Caco-2 (cell line): Measurements from ENCODE around the gene PAK5. TPM values are rescaled to one million over a fixed set of nuclear protein-coding genes. Genes with fewer than 3 reads are reported as not detected.

ENCODE experiments used
- BruUV-seq: library from RNA; stranded (reverse); fragments of 400-500 nt; replicated peaks from 2 replicates; lab custom pipeline; 2021; lab: Mats Ljungman, UMichigan
- CTCF ChIA-PET: fragments of 300-600 bp; sonication (Branson Sonifier 250); formaldehyde crosslinking; loops from one replicate; lab custom pipeline; 2022; ENCODE audit warnings: antibody characterized with exemption; lab: Charles Lee
- POLR2A ChIA-PET: fragments of 300-600 bp; sonication (Branson Sonifier 250); formaldehyde crosslinking; loops from one replicate; lab custom pipeline; 2022; ENCODE audit warnings: antibody characterized with exemption; lab: Charles Lee
- DNase-seq, 2 experiments: peaks; one replicate each; pipeline versions ENCODE4 v3.0.0 to v3.0.0-alpha.2; 2020 to 2022
- H3K27me3 ChIP-seq: replicated peaks from 2 replicates; pipeline ENCODE4 v1.6.0; 2011; ENCODE audit warnings: low read length; ENCODE audit not compliant: control insufficient read depth, insufficient read depth
- H3K36me3 ChIP-seq: 2 replicates; pipeline ENCODE4 v1.5.1; 2011; ENCODE audit warnings: low read length; ENCODE audit not compliant: control insufficient read depth, insufficient read depth
- H3K4me1 ChIP-seq: fragments of 250-450 bp; sonication (Bioruptor Pico); 2 replicates; pipeline ENCODE4 v1.5.1; 2020; ENCODE audit warnings: mild to moderate bottlenecking
- H3K4me3 ChIP-seq: 2 replicates; pipeline ENCODE4 v1.5.1; 2011; ENCODE audit warnings: low read depth, mild to moderate bottlenecking, control low read depth, low read length
- H3K9me3 ChIP-seq: fragments of 250-450 bp; sonication (Bioruptor Pico); 2 replicates; pipeline ENCODE4 v1.5.1; 2020; ENCODE audit warnings: mild to moderate bottlenecking, moderate library complexity
- H3K27ac Mint-ChIP-seq: one replicate; pipeline ENCODE4 v1.8.0; 2022; ENCODE audit warnings: mixed read lengths; ENCODE audit not compliant: unreplicated experiment
- H3K27me3 Mint-ChIP-seq: one replicate; pipeline ENCODE4 v1.8.0; 2022; ENCODE audit warnings: mixed read lengths; ENCODE audit not compliant: insufficient read depth, unreplicated experiment
- H3K36me3 Mint-ChIP-seq: one replicate; pipeline ENCODE4 v1.8.0; 2022; ENCODE audit warnings: mild to moderate bottlenecking, mixed read lengths; ENCODE audit not compliant: insufficient read depth, unreplicated experiment
- H3K4me1 Mint-ChIP-seq: one replicate; pipeline ENCODE4 v1.8.0; 2022; ENCODE audit warnings: low read depth, mixed read lengths; ENCODE audit not compliant: unreplicated experiment
- H3K4me3 Mint-ChIP-seq: one replicate; pipeline ENCODE4 v1.8.0; 2022; ENCODE audit warnings: mild to moderate bottlenecking, moderate library complexity, mixed read lengths; ENCODE audit not compliant: unreplicated experiment
- H3K9me3 Mint-ChIP-seq: one replicate; pipeline ENCODE4 v1.8.0; 2022; ENCODE audit warnings: mixed read lengths; ENCODE audit not compliant: unreplicated experiment
- CTCF ChIP-seq, 2 experiments: fragments of 200-600 bp in 1 of 2; IDR thresholded peaks; 1 replicate in 1 of 2; 2 replicates in 1 of 2; pipeline versions ENCODE4 v1.5.1 to v1.8.0; 2011 to 2022; ENCODE audit warnings: antibody characterized with exemption in 1 of 2, control low read depth in 1 of 2, inconsistent platforms in 1 of 2, low read depth in 1 of 2, low read length in 1 of 2, mild to moderate bottlenecking in 1 of 2, moderate library complexity in 1 of 2; ENCODE audit not compliant: insufficient read depth in 1 of 2, severe bottlenecking in 1 of 2, unreplicated experiment in 1 of 2
- intact Hi-C: fragments of 100-400 bp; cut with micrococcal nuclease; formaldehyde crosslinking; loops from one replicate; pipeline ENCODE4 v1.10.0; 2022; ENCODE audit not compliant: unreplicated experiment
- total RNA-seq: library from RNA; stranded (reverse); gene quantifications from 2 replicates; pipeline ENCODE4 v1.2.3, GENCODE V29; 2022

Gene PAK5
- total RNA-seq, 1 experiment from 2014 or later, result not detected

GRCh38 chr20:9815632-9816031 lies 23.2 kb downstream of the PAK5 start:
- H3K27me3 Mint-ChIP-seq, result peaks cover 2% of the 10 kb centered on the region
- intact Hi-C loops, result loop anchor here (10.0 kb wide), 1 partner anchor 201 kb away; no protein-coding TSS in a partner anchor
- no peaks in the 10 kb centered on the region for H3K4me1 Mint-ChIP-seq
- no peak overlapping the region for H3K4me3 Mint-ChIP-seq
- BruUV-seq, result no TSS peak
- POLR2A ChIA-PET, result no interaction called here
- no peaks in the 10 kb centered on the region for H3K36me3 ChIP-seq
- no peaks in the 10 kb centered on the region for H3K4me1 ChIP-seq
- TF ChIP-seq CTCF (IDR thresholded peaks at IDR 0.05; ENCODE audit: insufficient read depth in 1 of 2, low read depth in 1 of 2, low read length in 1 of 2, severe bottlenecking in 1 of 2, unreplicated experiment in 1 of 2), result no peak
- no peaks in the 10 kb centered on the region for H3K27me3 ChIP-seq
- no peak for DNase-seq
- H3K9me3 Mint-ChIP-seq, result no peaks in the 10 kb centered on the region
- no peak overlapping the region for H3K4me3 ChIP-seq
- no peaks in the 10 kb centered on the region for H3K36me3 Mint-ChIP-seq
- no peak overlapping the region for H3K27ac Mint-ChIP-seq
- CTCF ChIA-PET, result no interaction called here
- no peaks in the 10 kb centered on the region for H3K9me3 ChIP-seq

GRCh38 chr20:9810738-9811137 lies 28.1 kb downstream of the PAK5 start:
- POLR2A ChIA-PET, result no interaction called here

GRCh38 chr20:9809271-9809670 lies 29.6 kb downstream of the PAK5 start:
- H3K4me3 Mint-ChIP-seq, result no peak overlapping the region
- Histone ChIP-seq H3K27me3 (no peaks in the 10 kb centered on the region), H3K4me1 (no peaks in the 10 kb centered on the region), H3K4me3 (no peak overlapping the region), H3K9me3 (no peaks in the 10 kb centered on the region), H3K36me3 (no peaks in the 10 kb centered on the region)
- ChIA-PET POLR2A (no interaction called here), CTCF (no interaction called here)
- DNase-seq, result no peak
- no peaks in the 10 kb centered on the region for H3K9me3 Mint-ChIP-seq
- no TSS peak for BruUV-seq
- no peak overlapping the region for H3K27ac Mint-ChIP-seq
- H3K36me3 Mint-ChIP-seq, result no peaks in the 10 kb centered on the region
- H3K27me3 Mint-ChIP-seq, result peaks cover 7% of the 10 kb centered on the region
- no peak for TF ChIP-seq CTCF (IDR thresholded peaks at IDR 0.05; ENCODE audit: insufficient read depth in 1 of 2, low read depth in 1 of 2, low read length in 1 of 2, severe bottlenecking in 1 of 2, unreplicated experiment in 1 of 2)
- intact Hi-C loops, result no loop called here
- H3K4me1 Mint-ChIP-seq, result no peaks in the 10 kb centered on the region

More at GRCh38 chr20:9810738-9811137, 28.1 kb downstream of the PAK5 start:
- peaks cover 7% of the 10 kb centered on the region for H3K27me3 Mint-ChIP-seq
- Histone ChIP-seq H3K4me3 (no peak overlapping the region), H3K4me1 (no peaks in the 10 kb centered on the region), H3K9me3 (no peaks in the 10 kb centered on the region), H3K27me3 (no peaks in the 10 kb centered on the region), H3K36me3 (no peaks in the 10 kb centered on the region)
- DNase-seq, result no peak
- intact Hi-C loops, result loop anchor here (10.0 kb wide), 1 partner anchor 196 kb away; no protein-coding TSS in a partner anchor
- H3K9me3 Mint-ChIP-seq, result no peaks in the 10 kb centered on the region
- TF ChIP-seq CTCF (IDR thresholded peaks at IDR 0.05; ENCODE audit: insufficient read depth in 1 of 2, low read depth in 1 of 2, low read length in 1 of 2, severe bottlenecking in 1 of 2, unreplicated experiment in 1 of 2), result no peak
- CTCF ChIA-PET, result no interaction called here
- no peak overlapping the region for H3K27ac Mint-ChIP-seq
- H3K36me3 Mint-ChIP-seq, result no peaks in the 10 kb centered on the region
- no peaks in the 10 kb centered on the region for H3K4me1 Mint-ChIP-seq
- no peak overlapping the region for H3K4me3 Mint-ChIP-seq
- BruUV-seq, result no TSS peak
